Trophoblast cell (in vitro differentiated cells and primary cell): ENCODE results near the gene SPATS2.

ENCODE experiments used
- DNase-seq, 2 donors: peaks; one replicate each; pipeline ENCODE4 v3.0.0-alpha.2; 2016
- H2AFZ ChIP-seq: 2 replicates; pipeline ENCODE4 v1.6.1; 2013; ENCODE audit warnings: low read length, moderate library complexity, mild to moderate bottlenecking; ENCODE audit not compliant: insufficient read depth, poor library complexity
- H2AK5ac ChIP-seq: 2 replicates; pipeline ENCODE4 v1.6.1; 2013; ENCODE audit warnings: mild to moderate bottlenecking, low read length
- H2BK120ac ChIP-seq: 2 replicates; pipeline ENCODE4 v1.6.1; 2013; ENCODE audit warnings: low read length, mild to moderate bottlenecking, moderate library complexity; ENCODE audit not compliant: insufficient read depth, poor library complexity
- H2BK12ac ChIP-seq: 2 replicates; pipeline ENCODE4 v1.6.1; 2013; ENCODE audit warnings: mild to moderate bottlenecking, low read length, moderate library complexity
- H2BK5ac ChIP-seq: 2 replicates; pipeline ENCODE4 v1.6.1; 2013; ENCODE audit warnings: low read length, low read depth, moderate library complexity, mild to moderate bottlenecking; ENCODE audit not compliant: poor library complexity
- H3K14ac ChIP-seq: 2 replicates; pipeline ENCODE4 v1.6.1; 2013; ENCODE audit warnings: mild to moderate bottlenecking, low read length
- H3K18ac ChIP-seq: 2 replicates; pipeline ENCODE4 v1.6.1; 2013; ENCODE audit warnings: mild to moderate bottlenecking, low read length
- H3K23ac ChIP-seq: 2 replicates; pipeline ENCODE4 v1.6.1; 2013; ENCODE audit warnings: low read length
- H3K27ac ChIP-seq: 2 replicates; pipeline ENCODE4 v1.5.1; 2013; ENCODE audit warnings: low read depth, mild to moderate bottlenecking, inconsistent platforms, low read length, moderate library complexity
- H3K27me3 ChIP-seq: 2 replicates; pipeline ENCODE4 v1.6.1; 2013; ENCODE audit warnings: inconsistent platforms, mild to moderate bottlenecking, low read length, moderate library complexity; ENCODE audit not compliant: insufficient read depth
- H3K36me3 ChIP-seq, 2 experiments: 1 replicate in 1 of 2; 2 replicates in 1 of 2; pipeline ENCODE4 v1.6.1; 2013; ENCODE audit warnings: low read length in 2 of 2, mild to moderate bottlenecking in 2 of 2, moderate library complexity in 1 of 2; ENCODE audit not compliant: insufficient read depth in 2 of 2, control insufficient read depth in 1 of 2
- H3K4ac ChIP-seq: 2 replicates; pipeline ENCODE4 v1.6.1; 2013; ENCODE audit warnings: low read depth, mild to moderate bottlenecking, low read length, moderate library complexity
- H3K4me1 ChIP-seq, 2 experiments: 1 replicate in 1 of 2; 2 replicates in 1 of 2; pipeline ENCODE4 v1.6.1; 2013; ENCODE audit warnings: low read length in 2 of 2, mild to moderate bottlenecking in 2 of 2, moderate library complexity in 1 of 2; ENCODE audit not compliant: insufficient read depth in 2 of 2, control insufficient read depth in 1 of 2
- H3K4me2 ChIP-seq: 2 replicates; pipeline ENCODE4 v1.6.1; 2013; ENCODE audit warnings: inconsistent platforms, mild to moderate bottlenecking, low read length, moderate library complexity
- H3K4me3 ChIP-seq: 2 replicates; pipeline ENCODE4 v1.5.1; 2013; ENCODE audit warnings: mild to moderate bottlenecking, low read depth, low read length, inconsistent platforms
- H3K79me1 ChIP-seq: one replicate; pipeline ENCODE4 v1.6.1; 2013; ENCODE audit warnings: low read length
- H3K79me2 ChIP-seq: 2 replicates; pipeline ENCODE4 v1.6.1; 2013; ENCODE audit warnings: low read length, mild to moderate bottlenecking; ENCODE audit not compliant: control insufficient read depth, insufficient read depth, poor library complexity
- H3K9ac ChIP-seq: 2 replicates; pipeline ENCODE4 v1.6.1; 2013; ENCODE audit warnings: mild to moderate bottlenecking, low read length
- H3K9me3 ChIP-seq: 2 replicates; pipeline ENCODE4 v1.6.1; 2013; ENCODE audit warnings: low read depth, mild to moderate bottlenecking, control low read depth, inconsistent platforms, low read length; ENCODE audit not compliant: insufficient read depth
- H4K12ac ChIP-seq: 2 replicates; pipeline ENCODE4 v1.6.1; 2013; ENCODE audit warnings: low read depth, mild to moderate bottlenecking, low read length, moderate library complexity
- H4K8ac ChIP-seq: 2 replicates; pipeline ENCODE4 v1.6.1; 2013; ENCODE audit warnings: low read depth, mild to moderate bottlenecking, low read length, moderate library complexity
- H4K91ac ChIP-seq: one replicate; pipeline ENCODE4 v1.6.1; 2013; ENCODE audit warnings: low read depth, mild to moderate bottlenecking, low read length, moderate library complexity
- WGBS: extraction: QIAGEN DNeasy Blood & Tissue Kit; methylation state at CpG from one replicate; pipeline ENCODE4 v1.1.7; 2013; ENCODE audit warnings: missing lambda C conversion rate; ENCODE audit not compliant: insufficient read length, insufficient coverage; ENCODE audit errors: extremely low coverage; 5-methylcytosine and 5-hydroxymethylcytosine counted together

The SPATS2 gene

DNA sequence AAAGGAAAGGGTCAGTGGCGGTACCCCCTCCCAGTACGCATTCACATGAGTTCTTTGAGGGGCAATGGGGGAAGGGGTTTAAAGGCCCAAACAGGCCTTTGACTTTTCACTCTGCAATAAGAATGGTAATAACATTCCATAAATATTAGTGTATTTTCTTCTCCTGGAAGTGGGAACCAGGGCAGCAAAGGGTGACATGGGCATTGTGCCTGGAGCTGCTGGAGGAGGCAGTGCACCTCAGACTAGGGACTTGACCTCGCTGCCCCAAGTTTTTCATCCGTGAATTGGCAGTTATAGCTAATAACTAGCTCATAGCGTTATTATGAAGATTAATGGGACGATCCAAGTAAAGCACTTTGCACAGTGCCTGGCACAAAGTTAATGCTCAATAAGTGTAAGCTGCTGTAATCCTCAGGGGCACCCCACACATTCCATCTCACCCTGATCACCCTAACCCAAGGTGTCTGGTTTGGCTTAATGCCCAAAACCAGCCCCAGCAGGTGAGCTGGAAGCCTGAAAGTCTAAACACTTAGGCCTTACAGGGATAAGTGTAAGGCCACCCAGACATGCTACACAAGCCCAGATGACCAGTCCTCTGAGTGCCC, 168.8 kb downstream of the SPATS2 start:
- no peak overlapping the region for H2BK120ac ChIP-seq
- H3K23ac ChIP-seq: no peak overlapping the region
- H3K79me2 ChIP-seq: no peaks in the 10 kb centered on the region
- no peaks in the 10 kb centered on the region for H3K36me3 ChIP-seq
- H3K27me3 ChIP-seq: peaks cover 56% of the 10 kb centered on the region
- no peak overlapping the region for H4K91ac ChIP-seq
- no peak overlapping the region for H2AFZ ChIP-seq
- no peak overlapping the region for H3K4ac ChIP-seq
- no peak overlapping the region for H3K9ac ChIP-seq
- H2BK12ac ChIP-seq: no peak overlapping the region
- no peak overlapping the region for H2BK5ac ChIP-seq
- no peak overlapping the region for H3K4me3 ChIP-seq
- no peak overlapping the region for H3K18ac ChIP-seq
- no peak for DNase-seq
- no CpG with 5 or more reads among the region's 6 CpGs for WGBS
- no peak overlapping the region for H3K14ac ChIP-seq
- H4K12ac ChIP-seq: no peak overlapping the region
- H3K79me1 ChIP-seq: no peaks in the 10 kb centered on the region
- no peak overlapping the region for H4K8ac ChIP-seq
- H3K9me3 ChIP-seq: no peaks in the 10 kb centered on the region
- peaks cover 3 to 9% of the 10 kb centered on the region in 2 experiments for H3K4me1 ChIP-seq
- no peak overlapping the region for H3K27ac ChIP-seq
- no peak overlapping the region for H2AK5ac ChIP-seq
- no peak overlapping the region for H3K4me2 ChIP-seq

DNA sequence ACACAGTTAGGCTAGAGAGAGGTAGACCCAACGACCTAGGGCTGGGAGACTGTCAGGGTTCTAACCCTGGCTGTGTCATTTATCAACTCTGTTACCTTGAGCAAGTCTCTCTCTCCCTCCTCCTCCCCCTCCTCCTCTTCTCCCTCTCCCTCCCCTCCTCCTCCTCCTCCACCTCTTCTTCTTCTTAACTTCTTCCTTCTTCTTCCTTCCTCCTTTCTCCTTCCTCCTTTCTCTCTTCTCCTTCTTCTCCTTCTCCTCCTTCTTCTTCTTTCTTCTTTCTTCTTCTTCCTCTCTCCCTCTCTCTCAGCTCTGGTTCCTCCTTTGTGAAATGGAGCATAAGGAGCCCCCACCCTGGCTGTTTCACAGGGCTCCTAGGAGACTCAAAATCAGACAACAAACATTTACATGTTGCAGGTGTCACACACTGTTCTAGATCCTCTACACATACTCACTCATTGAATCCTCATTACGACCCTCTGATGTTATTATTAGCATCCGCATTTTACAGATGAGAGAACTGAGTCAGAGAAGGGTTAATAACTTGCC, 169.3 kb downstream of the SPATS2 start:
- DNase-seq: no peak
- no peaks in the 10 kb centered on the region for H3K79me1 ChIP-seq
- H3K27me3 ChIP-seq: peaks cover 62% of the 10 kb centered on the region
- no peaks in the 10 kb centered on the region for H3K36me3 ChIP-seq
- no peak overlapping the region for H3K4me2 ChIP-seq
- H3K4me1 ChIP-seq: peaks cover 3 to 9% of the 10 kb centered on the region in 2 experiments
- no peak overlapping the region for H2BK12ac ChIP-seq
- H2AFZ ChIP-seq: no peak overlapping the region
- H4K8ac ChIP-seq: no peak overlapping the region
- no peak overlapping the region for H3K18ac ChIP-seq
- H3K23ac ChIP-seq: no peak overlapping the region
- H3K4me3 ChIP-seq: no peak overlapping the region
- no peak overlapping the region for H2BK120ac ChIP-seq
- H2BK5ac ChIP-seq: no peak overlapping the region
- no CpG with 5 or more reads among the region's 3 CpGs for WGBS
- no peaks in the 10 kb centered on the region for H3K9me3 ChIP-seq
- no peak overlapping the region for H2AK5ac ChIP-seq
- H3K9ac ChIP-seq: no peak overlapping the region
- no peak overlapping the region for H3K14ac ChIP-seq
- no peak overlapping the region for H3K27ac ChIP-seq
- no peak overlapping the region for H4K91ac ChIP-seq
- no peak overlapping the region for H3K4ac ChIP-seq
- no peak overlapping the region for H4K12ac ChIP-seq
- H3K79me2 ChIP-seq: no peaks in the 10 kb centered on the region

DNA sequence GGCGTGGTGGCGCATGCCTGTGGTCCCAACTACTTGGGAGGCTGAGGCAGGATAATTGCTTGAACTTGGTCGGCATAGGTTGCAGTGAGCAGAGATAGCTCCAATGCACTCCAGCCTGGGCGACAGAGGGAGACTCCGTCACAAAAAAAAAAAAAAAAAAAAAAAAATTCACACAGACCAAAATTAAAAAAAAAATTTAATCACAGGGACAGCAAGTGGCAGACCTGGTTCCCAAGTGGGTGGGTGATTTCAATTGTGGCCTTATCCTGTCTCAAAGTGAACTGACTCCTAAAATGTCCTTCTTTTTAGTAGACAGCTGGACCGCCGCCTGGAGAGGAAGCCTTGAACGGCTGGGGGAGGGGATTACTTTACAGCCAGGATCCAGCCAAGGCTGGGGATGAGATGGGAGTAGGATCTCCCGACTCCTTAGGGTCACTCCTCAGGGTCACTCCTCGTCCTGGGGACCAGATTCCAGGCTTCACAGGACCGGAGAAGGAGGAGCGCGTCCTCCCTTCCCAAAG, 170.0 kb downstream of the SPATS2 start:
- no CpG with 5 or more reads among the region's 13 CpGs for WGBS
- Histone ChIP-seq H3K4me3 (no peak overlapping the region), H3K4ac (no peak overlapping the region), H3K27me3 (peaks cover 66% of the 10 kb centered on the region), H4K91ac (no peak overlapping the region), H2BK120ac (no peak overlapping the region), H3K9ac (no peak overlapping the region), H3K9me3 (no peaks in the 10 kb centered on the region), H4K8ac (no peak overlapping the region), H3K36me3 (no peaks in the 10 kb centered on the region), H3K14ac (no peak overlapping the region), H3K4me2 (peak overlapping the region; percentile 49), H2BK12ac (no peak overlapping the region), H3K79me2 (no peaks in the 10 kb centered on the region), H3K23ac (no peak overlapping the region), H4K12ac (no peak overlapping the region), H3K79me1 (no peaks in the 10 kb centered on the region), H2AFZ (no peak overlapping the region), H3K4me1 (peaks cover 3 to 9% of the 10 kb centered on the region in 2 experiments), H2AK5ac (no peak overlapping the region), H2BK5ac (no peak overlapping the region), H3K27ac (no peak overlapping the region), H3K18ac (no peak overlapping the region)
- no peak for DNase-seq

DNA sequence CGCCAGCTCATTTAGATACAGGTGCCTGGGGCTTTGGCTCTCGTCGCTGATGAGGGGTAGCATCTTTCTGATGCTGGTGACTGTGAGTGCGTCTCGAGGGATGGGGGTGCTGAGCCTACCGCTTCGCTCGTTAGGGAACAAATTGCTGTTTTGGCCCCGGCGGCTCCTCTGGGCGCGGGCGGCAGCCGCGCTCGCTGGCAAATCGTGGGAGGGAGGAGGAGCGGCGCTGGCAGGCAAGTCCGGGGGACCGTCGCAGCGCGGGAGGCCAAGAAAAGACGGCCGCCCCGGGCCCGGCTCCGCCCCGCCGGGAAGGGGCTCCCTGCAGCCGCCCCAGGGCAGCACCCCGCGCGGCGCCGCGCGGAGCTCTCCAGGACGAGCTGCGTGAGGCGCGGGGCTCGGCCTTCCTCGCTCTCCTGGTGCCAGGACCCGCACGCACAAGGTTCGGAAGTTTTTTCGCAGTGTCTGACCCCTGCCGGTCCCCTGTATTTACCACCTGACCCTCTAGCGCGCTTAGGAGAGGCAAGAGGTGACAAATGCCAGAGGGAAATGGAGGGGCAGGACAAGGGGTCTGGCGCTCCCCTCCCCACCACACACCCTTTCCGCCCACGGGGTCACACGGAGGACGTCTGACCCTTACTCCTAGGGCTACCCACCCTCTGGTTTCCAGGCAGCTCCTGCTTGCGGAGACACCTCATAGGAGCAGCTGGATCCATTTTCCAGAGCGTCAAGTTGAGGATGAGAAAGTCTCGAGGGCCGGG, 170.7 kb downstream of the SPATS2 start:
- no peak overlapping the region for H3K4me3 ChIP-seq
- H4K8ac ChIP-seq: no peak overlapping the region
- H3K27me3 ChIP-seq: peaks cover 68% of the 10 kb centered on the region
- no peak overlapping the region for H3K14ac ChIP-seq
- no peak overlapping the region for H4K12ac ChIP-seq
- no peak for DNase-seq
- no peak overlapping the region for H3K18ac ChIP-seq
- no peaks in the 10 kb centered on the region for H3K36me3 ChIP-seq
- H3K27ac ChIP-seq: no peak overlapping the region
- no peak overlapping the region for H2AK5ac ChIP-seq
- H2BK120ac ChIP-seq: no peak overlapping the region
- H2BK12ac ChIP-seq: no peak overlapping the region
- no peak overlapping the region for H3K9ac ChIP-seq
- H2BK5ac ChIP-seq: no peak overlapping the region
- H4K91ac ChIP-seq: no peak overlapping the region
- WGBS: no CpG with 5 or more reads among the region's 61 CpGs
- H3K4me2 ChIP-seq: peak overlapping the region; percentile 49
- no peak overlapping the region for H3K4ac ChIP-seq
- no peaks in the 10 kb centered on the region for H3K9me3 ChIP-seq
- no peaks in the 10 kb centered on the region for H3K79me2 ChIP-seq
- H3K23ac ChIP-seq: no peak overlapping the region
- no peaks in the 10 kb centered on the region for H3K79me1 ChIP-seq
- peaks cover 3 to 9% of the 10 kb centered on the region in 2 experiments for H3K4me1 ChIP-seq
- H2AFZ ChIP-seq: no peak overlapping the region
